HS-5 (cell line): ENCODE measurements around the gene CLEC4F.
A peak's percentile ranks its signal among the peaks of the same experiment; 100 is the strongest.
"Not testable (repeated sequence)": the region's sequence is repeated elsewhere in the genome, so short reads cannot be mapped to it uniquely, and the experiment has no call there.

ENCODE experiments used
- DNase-seq: peaks from one replicate; pipeline ENCODE4 v3.0.0-alpha.2; 2012; ENCODE audit warnings: low read depth

Gene CLEC4F

GRCh38 chr2:70826696-70827350, 6.4 kb upstream of the CLEC4F start:
- no peak for DNase-seq

GRCh38 chr2:70823249-70823648, 2.9 kb upstream of the CLEC4F start:
- no peak for DNase-seq

GRCh38 chr2:70822843-70823242, 2.4 kb upstream of the CLEC4F start:
- no peak for DNase-seq

DNA sequence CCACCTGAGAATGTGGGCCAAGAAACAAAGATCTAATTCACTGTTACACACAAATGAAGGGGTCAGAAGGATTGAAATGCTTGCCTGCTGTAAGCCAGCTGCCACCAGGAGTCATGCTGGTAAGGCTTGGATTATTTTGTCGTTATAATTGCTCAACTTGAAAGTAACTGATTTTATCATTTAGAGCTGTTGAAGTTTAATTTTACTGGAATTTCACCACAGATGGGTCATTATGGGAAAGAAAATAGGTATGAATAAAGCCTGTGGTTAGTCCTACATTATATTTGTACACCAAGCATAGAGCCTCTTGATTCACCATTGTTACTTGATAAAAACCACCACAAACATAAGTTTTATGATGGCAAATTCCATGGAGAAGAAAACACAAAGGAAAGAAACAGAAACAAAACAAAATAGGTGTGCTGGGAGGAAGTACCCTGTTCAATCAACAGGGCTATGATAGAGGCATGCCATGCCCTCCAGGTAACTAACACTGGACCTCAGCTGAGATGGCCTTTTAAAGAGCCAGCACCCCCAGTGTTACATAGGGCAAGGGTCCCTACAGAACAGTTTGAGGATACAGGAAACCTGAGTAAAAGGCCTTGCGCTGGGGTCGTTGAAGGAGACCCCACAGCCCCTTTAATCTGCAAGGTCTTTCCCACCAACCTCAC, 3.0 kb downstream of the CLEC4F start:
- no peak for DNase-seq

DNA sequence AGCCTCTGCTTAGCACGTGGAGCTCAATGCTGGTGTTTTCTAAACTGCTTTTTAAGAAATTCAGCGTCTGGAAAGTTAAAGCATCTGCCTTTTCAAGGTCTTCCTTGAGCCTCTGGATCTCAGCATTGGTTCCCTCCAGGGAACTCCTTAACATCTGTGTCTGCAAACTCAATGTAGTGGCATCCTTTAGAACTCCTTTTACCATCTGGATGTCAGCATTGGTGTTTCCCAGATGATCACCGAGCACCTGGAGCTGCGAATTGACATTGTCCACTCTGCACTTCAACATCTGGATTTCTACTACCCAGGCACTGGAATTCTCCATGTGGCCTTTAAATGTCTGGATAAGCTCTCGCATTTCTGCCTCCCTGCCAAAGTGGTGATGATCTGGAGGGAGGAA, 3.7 kb downstream of the CLEC4F start:
- no peak for DNase-seq

DNA sequence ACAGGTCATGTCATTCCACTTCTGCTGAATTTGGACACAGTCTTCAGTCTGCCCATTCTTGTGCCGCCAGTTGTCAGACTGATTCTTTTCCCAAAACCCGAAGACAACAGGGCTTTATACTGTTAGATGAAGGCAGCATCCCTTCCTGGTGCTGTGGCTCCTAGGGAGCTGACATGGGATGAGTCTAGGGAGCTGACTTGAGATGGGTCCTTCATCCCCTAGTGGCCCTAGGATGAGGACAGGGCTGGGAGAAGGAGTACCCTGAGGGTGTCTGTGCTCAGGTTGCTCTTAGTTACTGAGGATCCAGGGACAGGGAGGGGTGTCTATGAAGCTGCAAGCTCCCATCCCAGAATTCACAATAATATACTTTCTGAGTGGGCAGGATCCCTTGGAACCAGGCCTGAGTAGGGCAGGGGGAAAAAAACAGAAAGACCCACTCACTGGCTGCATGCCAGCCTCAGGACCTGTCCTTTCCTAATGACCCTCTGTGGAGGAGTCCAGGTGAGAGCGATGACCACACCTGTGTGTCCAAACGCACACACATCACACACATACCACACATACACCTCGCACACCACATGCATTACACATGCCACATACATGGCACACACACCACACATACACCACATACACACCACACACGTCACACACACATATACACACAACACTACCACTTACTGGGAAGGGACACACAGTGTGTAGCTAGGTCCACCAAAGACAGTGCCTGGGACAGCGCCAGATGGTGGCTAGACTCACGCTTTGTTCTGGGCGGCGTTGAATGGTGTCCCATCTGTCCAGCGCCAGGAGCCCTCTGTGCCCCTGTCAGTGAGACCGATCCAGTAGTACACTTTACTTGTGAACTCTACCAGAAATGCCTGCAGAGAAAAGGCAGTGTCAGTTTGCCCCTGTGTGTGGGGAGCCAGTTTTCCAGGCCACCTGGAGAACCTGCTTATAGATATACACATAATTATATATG, 11.1 kb downstream of the CLEC4F start:
- no peak for DNase-seq

- DNase-seq, result no peak
Measured at GRCh38 chr2:70807828-70808118, 12.6 kb downstream of the CLEC4F start.

- DNase-seq, result no peak
Measured at GRCh38 chr2:70807102-70807827, 13.1 kb downstream of the CLEC4F start.

DNA sequence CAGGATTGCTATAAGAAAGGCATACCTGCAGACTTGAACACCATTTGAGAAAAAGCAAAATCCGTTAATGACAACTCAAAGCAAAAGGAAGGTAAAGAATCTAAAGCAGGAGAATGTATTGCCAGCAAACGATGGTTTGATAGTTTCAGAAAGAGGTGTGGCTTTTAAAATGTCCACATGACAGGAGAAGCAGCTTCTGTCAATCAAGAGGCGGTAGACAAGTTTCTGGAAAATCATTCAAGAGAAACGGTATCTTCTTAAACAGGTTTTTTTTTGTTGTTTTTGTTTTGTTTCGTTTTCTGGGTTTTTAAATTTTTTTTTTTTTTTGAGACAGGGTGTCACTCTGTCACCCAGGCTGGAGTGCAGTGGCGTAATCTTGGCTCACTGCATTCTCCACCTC, 13.8 kb downstream of the CLEC4F start:
- no peak for DNase-seq

- no peak for DNase-seq
Measured at GRCh38 chr2:70806013-70806412, 14.4 kb downstream of the CLEC4F start.

DNA sequence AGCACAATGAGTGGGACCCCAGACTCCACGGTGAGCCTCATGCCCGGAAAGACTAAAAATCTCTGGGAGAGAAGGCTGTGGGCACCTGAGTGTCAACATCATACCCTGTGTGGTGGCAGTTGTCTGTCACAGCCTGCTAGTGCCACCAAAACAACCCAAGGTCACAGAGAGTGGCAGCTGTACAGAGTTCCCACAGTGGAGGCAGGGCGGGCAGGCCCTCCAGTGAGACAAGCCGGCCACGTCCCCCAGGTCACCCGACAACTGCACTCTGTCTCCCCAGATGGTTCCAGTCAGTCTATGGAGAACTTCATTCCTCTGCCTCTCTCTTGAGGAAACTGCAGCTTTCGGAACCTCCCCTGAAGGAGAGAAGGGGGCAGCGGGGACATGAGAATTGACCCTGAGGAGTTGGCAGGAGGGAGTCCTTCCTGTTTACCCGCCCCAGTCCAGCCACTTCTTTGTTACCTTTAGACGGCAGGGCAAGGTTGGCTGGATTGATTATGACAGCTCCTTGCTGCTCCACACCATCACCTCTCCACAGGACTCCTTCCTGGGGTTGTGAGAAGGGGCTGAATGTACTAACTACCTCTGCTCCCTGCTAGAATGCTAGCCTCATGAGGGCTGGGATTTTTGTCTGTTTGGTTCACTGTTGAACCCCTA, 18.7 kb downstream of the CLEC4F start:
- DNase-seq, result no peak

DNA sequence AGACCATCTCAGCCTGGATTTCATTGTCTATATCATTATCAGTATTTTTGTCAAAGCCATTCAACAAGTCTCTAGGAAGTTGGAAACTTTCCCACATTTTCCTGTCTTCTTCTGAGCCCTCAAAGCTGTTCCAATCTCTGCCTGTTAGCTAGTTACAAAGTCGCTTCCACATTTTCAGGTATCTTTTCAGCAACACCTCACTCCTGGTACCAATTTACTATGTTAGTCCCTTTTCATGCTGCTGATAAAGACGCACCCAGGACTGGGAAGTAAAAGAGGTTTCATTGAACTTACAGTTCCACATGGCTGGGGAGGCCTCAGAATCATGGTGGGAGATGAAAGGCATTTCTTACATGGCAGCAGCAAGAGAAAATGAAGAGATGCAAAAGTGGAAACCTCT, 20.7 kb downstream of the CLEC4F start:
- no peak for DNase-seq

GRCh38 chr2:70797996-70798395, 22.4 kb downstream of the CLEC4F start:
- DNase-seq, result not testable (repeated sequence)

GRCh38 chr2:70797506-70797905, 22.9 kb downstream of the CLEC4F start:
- no peak for DNase-seq

GRCh38 chr2:70796262-70796661, 24.1 kb downstream of the CLEC4F start:
- DNase-seq, result no peak

DNA sequence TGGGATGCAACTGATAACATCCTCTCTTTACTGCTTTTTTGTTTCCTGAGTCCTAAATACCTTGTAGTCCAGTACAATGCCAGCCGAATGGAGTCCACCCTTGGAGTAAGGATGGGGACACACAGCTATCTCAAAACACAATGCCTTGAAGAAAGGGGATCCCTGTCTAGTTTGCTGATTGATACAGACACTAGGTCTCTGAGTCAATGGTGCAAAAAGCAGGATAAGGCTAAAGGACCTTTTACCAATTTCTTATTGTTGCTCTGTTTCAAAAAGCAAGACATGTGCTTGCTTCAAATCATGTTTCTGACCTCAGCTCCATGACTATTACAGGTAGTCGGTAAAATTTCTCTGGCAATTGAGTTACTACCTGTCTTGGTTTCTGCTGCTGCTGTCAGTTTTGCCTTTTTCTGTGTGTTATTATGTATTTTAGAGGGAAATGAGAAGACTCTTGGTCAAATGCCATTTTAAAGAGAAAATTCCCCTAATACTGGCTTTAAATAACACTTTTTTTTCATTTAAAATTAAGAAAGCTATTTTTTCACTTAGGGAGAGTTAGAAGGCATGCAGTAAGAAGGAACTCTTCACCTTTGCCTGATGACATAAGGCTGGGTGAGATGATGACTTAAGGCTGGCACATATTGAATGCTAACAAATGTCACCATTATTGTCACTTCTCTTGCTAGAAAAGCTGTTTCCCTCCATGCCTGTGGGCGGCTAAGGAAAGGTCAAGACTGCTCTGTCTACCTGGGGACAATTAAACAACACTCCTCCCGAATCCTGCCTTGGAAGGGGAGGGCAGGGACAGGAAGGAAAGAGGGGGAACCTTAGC, 25.0 kb downstream of the CLEC4F start:
- no peak for DNase-seq

DNA sequence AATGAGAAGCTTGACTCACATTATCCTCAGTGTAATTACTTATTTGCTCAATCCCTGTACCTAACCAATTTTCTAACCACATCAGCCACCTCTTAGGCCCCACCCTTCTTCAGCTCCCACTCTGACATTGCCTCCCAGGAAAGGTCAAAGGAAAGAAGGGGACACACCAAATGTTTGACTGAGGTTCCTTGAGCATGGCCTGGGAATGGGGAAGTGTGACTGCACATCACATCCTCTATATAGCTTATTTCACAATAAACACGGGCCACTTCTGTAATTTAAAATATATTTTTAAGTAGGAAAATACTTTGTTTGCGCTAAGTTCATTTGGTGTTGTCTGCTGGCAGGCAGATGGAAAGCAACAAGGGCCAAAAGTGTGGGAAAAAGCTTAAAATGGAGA, 26.9 kb downstream of the CLEC4F start:
- no peak for DNase-seq

GRCh38 chr2:70790136-70790828, 30.1 kb downstream of the CLEC4F start, which contains the start of gene FIGLA:
Gene FIGLA, minus strand, starts transcription at chr2:70790643. Its CDS starts 5 bp downstream, at chr2:70790638.
- no peak for DNase-seq

DNA sequence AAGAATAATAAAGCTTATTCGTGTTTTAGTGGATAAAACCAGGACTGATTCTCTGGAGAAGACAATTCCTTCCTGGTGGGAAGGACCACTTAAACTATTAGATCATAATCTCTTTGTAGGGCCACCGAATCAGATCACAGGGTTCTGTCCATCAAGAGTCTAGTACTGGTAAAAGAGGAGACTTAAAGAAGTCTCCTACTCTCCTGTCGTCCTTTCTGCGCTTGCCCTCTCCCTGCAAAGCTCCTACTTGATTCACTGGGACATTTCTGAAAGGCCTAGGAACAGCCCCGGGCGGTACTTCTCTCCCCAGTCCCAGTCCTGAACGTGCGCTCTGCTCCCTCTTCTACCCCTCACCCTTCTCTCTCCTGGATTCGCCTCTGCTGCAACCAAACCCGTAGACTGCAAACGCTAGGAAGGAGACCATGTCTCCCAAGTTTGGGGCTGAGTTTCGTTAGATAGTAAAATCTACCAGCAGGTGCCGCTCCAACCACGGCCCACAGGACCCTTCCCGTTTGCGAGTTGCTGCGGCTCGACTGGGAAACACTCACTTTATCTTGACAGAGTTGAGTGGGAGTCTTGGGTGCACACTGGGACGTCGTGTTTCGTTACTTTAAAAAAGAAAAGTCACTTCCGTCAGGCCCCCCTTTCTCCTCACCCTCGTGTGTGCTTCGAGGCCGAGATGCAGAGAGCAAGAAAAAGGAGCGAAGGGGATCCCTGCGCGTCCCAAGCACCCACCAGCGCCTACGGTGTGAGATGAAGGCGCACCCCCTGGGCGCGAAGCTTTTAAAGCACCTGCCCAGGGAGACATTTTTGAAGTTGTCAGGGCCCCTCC, 30.9 kb downstream of the CLEC4F start:
- DNase-seq, result peak; percentile 18
